Chondrocyte (in vitro differentiated cells): Measurements from ENCODE around the gene CXCL6. TPM values are rescaled to one million over a fixed set of nuclear protein-coding genes. Genes with fewer than 3 reads are reported as not detected.

Experiments used
- DNase-seq: peaks from one replicate; pipeline ENCODE4 v3.0.0; 2021; ENCODE audit warnings: mixed read lengths, low spot score
- H3K27ac Mint-ChIP-seq: one replicate; pipeline ENCODE4 v1.8.0; 2021; ENCODE audit warnings: mild to moderate bottlenecking, moderate library complexity, mixed read lengths; ENCODE audit not compliant: unreplicated experiment
- H3K27me3 Mint-ChIP-seq: 2 replicates; pipeline ENCODE4 v1.8.0; 2021; ENCODE audit warnings: low read depth, mixed read lengths
- H3K36me3 Mint-ChIP-seq: 2 replicates; pipeline ENCODE4 v1.8.0; 2021; ENCODE audit warnings: low read depth, mixed read lengths
- H3K4me1 Mint-ChIP-seq: 2 replicates; pipeline ENCODE4 v1.8.0; 2021; ENCODE audit warnings: low read depth, mild to moderate bottlenecking, mixed read lengths
- H3K4me3 Mint-ChIP-seq: one replicate; pipeline ENCODE4 v1.8.0; 2021; ENCODE audit warnings: mild to moderate bottlenecking, moderate library complexity, mixed read lengths; ENCODE audit not compliant: unreplicated experiment
- H3K9me3 Mint-ChIP-seq: 2 replicates; pipeline ENCODE4 v1.8.0; 2021; ENCODE audit warnings: low read depth, mixed read lengths
- total RNA-seq: library from RNA; stranded (reverse); gene quantifications from 3 replicates; pipeline ENCODE4 v1.2.1, GENCODE V29; 2021
- TF ChIP-seq, protein P1 (sequence below): fragments of 200-600 bp; sonication (generic); IDR thresholded peaks from 2 replicates; pipeline ENCODE4 v1.5.0; 2021; ENCODE audit warnings: antibody characterized with exemption, mild to moderate bottlenecking, moderate library complexity

CXCL6 gene
- total RNA-seq, 1 donor from 2014 or later: not detected

DNA sequence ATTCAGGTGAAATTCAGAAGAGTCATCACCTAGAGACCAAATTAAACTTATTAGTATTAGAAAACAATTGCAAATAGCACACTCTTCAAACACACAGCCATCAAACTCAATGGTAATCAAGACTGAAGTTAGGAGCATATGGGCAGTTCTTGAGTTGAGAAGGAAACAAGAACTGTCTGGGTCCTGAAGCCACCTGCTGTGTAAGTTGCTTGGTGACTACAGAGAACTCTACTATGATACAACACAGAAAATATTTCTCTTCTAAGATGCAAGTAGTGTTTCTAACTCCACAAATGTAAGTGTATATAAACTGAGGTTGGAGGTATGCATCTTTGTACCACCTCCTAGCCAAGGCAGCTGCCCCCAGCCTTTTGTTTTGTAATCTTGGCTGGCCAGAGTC, 16.3 kb downstream of the CXCL6 start:
- peaks cover 18% of the 10 kb centered on the region for H3K27me3 Mint-ChIP-seq
- DNase-seq: no peak
- no peak overlapping the region for H3K4me3 Mint-ChIP-seq
- H3K27ac Mint-ChIP-seq: no peak overlapping the region
- no peaks in the 10 kb centered on the region for H3K9me3 Mint-ChIP-seq
- TF ChIP-seq, protein P1, sequence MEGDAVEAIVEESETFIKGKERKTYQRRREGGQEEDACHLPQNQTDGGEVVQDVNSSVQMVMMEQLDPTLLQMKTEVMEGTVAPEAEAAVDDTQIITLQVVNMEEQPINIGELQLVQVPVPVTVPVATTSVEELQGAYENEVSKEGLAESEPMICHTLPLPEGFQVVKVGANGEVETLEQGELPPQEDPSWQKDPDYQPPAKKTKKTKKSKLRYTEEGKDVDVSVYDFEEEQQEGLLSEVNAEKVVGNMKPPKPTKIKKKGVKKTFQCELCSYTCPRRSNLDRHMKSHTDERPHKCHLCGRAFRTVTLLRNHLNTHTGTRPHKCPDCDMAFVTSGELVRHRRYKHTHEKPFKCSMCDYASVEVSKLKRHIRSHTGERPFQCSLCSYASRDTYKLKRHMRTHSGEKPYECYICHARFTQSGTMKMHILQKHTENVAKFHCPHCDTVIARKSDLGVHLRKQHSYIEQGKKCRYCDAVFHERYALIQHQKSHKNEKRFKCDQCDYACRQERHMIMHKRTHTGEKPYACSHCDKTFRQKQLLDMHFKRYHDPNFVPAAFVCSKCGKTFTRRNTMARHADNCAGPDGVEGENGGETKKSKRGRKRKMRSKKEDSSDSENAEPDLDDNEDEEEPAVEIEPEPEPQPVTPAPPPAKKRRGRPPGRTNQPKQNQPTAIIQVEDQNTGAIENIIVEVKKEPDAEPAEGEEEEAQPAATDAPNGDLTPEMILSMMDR: no peak
- H3K36me3 Mint-ChIP-seq: peaks cover 2% of the 10 kb centered on the region
- H3K4me1 Mint-ChIP-seq: peaks cover 24% of the 10 kb centered on the region

DNA sequence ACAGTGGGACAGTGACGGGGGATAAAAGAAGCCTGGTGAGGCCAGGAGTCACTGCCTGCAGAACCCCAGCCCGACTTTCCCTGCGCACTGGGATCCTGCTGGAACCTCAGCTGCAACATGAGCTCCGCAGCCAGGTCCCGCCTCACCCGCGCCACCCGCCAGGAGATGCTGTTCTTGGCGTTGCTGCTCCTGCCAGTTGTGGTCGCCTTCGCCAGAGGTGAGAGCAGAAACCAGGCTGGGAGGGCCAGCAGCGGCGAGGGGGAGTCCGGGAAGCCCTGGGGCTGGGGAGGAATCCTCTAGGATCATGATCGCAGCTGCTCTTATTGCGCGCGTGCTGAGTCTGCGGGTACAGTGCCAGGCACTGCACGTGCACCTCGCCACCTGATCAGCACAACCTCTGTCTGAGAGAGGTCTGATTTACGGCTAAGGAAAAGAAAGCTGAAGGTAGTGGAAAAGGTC, 16.8 kb downstream of the CXCL6 start, which contains the start of gene PF4V1:
PF4V1 (plus strand) TSS at position 51 of the 459 bp plus-strand sequence; CDS start at position 118, 67 bp downstream.
- TF ChIP-seq, protein P1: no peak
- Mint-ChIP-seq H3K4me1 (peaks cover 24% of the 10 kb centered on the region), H3K4me3 (no peak within 1 kb of the TSS), H3K27ac (no peak within 1 kb of the TSS), H3K36me3 (peaks cover 2% of the 10 kb centered on the region), H3K27me3 (peaks cover 13% of the 10 kb centered on the region), H3K9me3 (no peaks in the 10 kb centered on the region)
- DNase-seq: peak; percentile 84

DNA sequence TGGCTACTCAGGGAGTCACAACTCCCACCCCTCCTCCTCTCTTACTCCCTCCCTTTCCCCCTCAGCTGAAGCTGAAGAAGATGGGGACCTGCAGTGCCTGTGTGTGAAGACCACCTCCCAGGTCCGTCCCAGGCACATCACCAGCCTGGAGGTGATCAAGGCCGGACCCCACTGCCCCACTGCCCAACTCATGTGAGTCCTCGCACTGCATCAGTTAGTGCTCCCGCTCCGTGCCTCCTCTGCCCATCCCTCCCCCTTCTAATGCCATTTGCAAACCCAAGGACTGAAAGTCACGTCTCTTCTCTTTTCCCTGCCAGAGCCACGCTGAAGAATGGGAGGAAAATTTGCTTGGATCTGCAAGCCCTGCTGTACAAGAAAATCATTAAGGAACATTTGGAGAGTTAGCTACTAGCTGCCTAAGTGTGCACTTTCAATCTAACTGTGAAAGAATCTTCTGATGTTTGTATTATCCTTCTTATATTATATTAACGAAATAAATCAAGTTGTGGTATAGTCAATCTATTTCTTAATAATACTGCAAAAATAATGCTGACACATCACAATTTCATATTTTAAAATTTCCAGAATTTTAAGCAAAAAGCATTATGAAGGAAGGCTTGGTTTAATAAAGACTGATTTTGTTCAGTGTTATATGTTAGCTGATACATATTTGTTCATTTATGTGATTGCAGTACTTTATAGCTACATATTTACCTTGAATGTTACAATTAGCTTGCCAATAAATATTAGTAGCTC, 17.4 kb downstream of the CXCL6 start:
- H3K4me3 Mint-ChIP-seq: no peak overlapping the region
- peaks cover 24% of the 10 kb centered on the region for H3K4me1 Mint-ChIP-seq
- H3K36me3 Mint-ChIP-seq: peaks cover 2% of the 10 kb centered on the region
- H3K27ac Mint-ChIP-seq: no peak overlapping the region
- no peak for DNase-seq
- TF ChIP-seq, protein P1: no peak
- H3K27me3 Mint-ChIP-seq: peaks cover 10% of the 10 kb centered on the region
- H3K9me3 Mint-ChIP-seq: no peaks in the 10 kb centered on the region

DNA sequence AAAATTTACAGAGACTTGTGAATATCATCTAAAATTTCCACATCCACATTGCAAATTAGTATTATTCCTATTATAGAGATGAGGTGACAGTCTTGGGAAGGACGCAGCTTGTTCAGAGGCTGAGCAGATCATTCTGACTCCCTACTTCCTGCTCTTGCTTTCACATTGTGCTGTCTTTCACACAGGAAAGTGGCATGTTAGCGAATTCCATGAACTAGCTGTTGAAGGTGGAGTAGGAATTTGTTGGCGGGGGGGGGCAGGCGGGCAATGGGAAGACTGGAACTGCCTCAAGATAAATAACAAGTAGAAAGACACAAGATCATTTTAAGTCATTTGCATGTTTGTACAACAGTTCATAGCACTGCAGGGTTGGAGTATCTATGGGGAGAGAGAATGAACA, 18.9 kb downstream of the CXCL6 start:
- Mint-ChIP-seq H3K4me3 (no peak overlapping the region), H3K36me3 (peaks cover 2% of the 10 kb centered on the region), H3K4me1 (peaks cover 37% of the 10 kb centered on the region), H3K9me3 (no peaks in the 10 kb centered on the region), H3K27ac (peak overlapping the region; percentile 73), H3K27me3 (peaks cover 6% of the 10 kb centered on the region)
- no peak for DNase-seq
- TF ChIP-seq, protein P1: no peak

DNA sequence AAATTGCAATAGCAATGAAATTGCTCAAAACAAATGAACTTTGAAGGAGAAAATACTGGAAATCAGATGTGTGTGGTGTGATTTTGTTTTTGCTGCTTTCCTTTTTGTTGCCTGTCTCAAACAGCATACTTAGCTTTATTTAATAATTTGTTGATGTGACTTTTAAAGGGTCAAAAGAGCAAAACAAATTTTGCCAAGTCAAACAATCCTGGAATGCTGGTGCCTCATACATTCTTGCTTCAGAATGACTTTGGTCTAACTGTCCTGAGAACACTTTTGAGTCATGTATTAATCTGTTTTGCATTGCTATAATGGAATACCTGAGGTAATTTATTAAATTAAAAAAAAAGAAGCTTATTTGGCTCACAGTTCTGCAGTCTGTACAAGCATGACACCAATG, 20.0 kb downstream of the CXCL6 start:
- H3K27me3 Mint-ChIP-seq: peaks cover 8% of the 10 kb centered on the region
- H3K4me3 Mint-ChIP-seq: no peak overlapping the region
- H3K36me3 Mint-ChIP-seq: peaks cover 2% of the 10 kb centered on the region
- peak overlapping the region; percentile 61 for H3K27ac Mint-ChIP-seq
- no peak for DNase-seq
- TF ChIP-seq, protein P1: no peak
- no peaks in the 10 kb centered on the region for H3K9me3 Mint-ChIP-seq
- H3K4me1 Mint-ChIP-seq: peaks cover 37% of the 10 kb centered on the region
